ENCODE data around the gene OTUD3. TPM values are rescaled to one million over a fixed set of nuclear protein-coding genes. Genes with fewer than 3 reads are reported as not detected.

The OTUD3 gene
- total and polyA plus RNA-seq, 2 of the 4 experiments (the other 2 are of a cell fraction): 2.9 to 3.1 TPM

DNA sequence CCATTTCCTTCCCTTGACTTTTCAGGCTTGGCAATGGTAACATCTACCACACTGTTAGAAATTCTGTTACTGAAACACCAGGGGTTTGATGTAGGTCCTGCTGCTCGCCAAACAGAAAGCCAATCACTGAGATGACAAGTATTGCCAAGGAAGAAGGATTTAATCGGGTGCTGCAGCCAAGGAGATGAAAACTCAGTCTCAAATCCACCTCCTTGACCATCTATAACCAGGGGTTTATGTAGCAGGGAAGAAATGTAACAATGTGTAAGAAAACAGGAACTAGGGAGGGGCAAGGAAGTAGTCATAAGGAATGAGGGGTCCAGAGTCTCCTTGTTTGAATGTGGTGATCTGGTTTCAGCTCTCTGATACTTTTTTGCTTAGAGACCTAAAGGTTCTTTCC lies 71.9 kb downstream of the OTUD3 start:
- intact Hi-C loops (cut with micrococcal nuclease) (no loop called here), in situ Hi-C loops (cut with MboI; ENCODE audit: low sequenced_read_pairs) (no loop called here), dilution Hi-C loops (cut with HindIII; ENCODE audit: low sequenced_read_pairs, unreplicated experiment) (no loop called here)
- Histone ChIP-seq H2AK5ac (ENCODE audit: low read depth, low read length) (no peak overlapping the region), H2BK15ac (ENCODE audit: low read depth, low read length) (no peak overlapping the region), H2AK9ac (replicated peaks; ENCODE audit: low read depth, low read length, poor library complexity) (no peak overlapping the region), H4K5ac (ENCODE audit: low read depth, low read length) (no peak overlapping the region), H4K91ac (ENCODE audit: insufficient read depth, low read depth, low read length) (no peak overlapping the region), H3K79me1 (ENCODE audit: low read depth in 1 of 2, low read length in 2 of 2) (no peaks in the 10 kb centered on the region), H2BK5ac (ENCODE audit: low read depth, low read length, poor library complexity, severe bottlenecking) (no peak overlapping the region), H3K27me3 (ENCODE audit: control insufficient read depth, insufficient read depth, low read length) (peaks cover 18% of the 10 kb centered on the region), H3K9ac (ENCODE audit: low read depth, low read length) (no peak overlapping the region), H4K8ac (ENCODE audit: low read depth in 2 of 2, low read length in 2 of 2) (no peak overlapping the region), H2BK120ac (ENCODE audit: low read depth, low read length) (no peak overlapping the region), H4K20me1 (ENCODE audit: insufficient read depth, low read length) (no peaks in the 10 kb centered on the region), H3K4me2 (ENCODE audit: low read depth, low read length) (no peak overlapping the region), H3K18ac (ENCODE audit: low read depth, low read length) (no peak overlapping the region), H2BK20ac (ENCODE audit: low read depth, low read length) (no peak overlapping the region), H3K14ac (replicated peaks; ENCODE audit: low read depth, low read length) (no peak overlapping the region), H3K4ac (ENCODE audit: low read depth, low read length) (no peak overlapping the region), H3K23ac (ENCODE audit: low read depth, low read length) (no peak overlapping the region), H2AFZ (replicated peaks; ENCODE audit: low read length, poor library complexity) (no peak overlapping the region), H3K9me1 (ENCODE audit: insufficient read depth, low read length) (no peaks in the 10 kb centered on the region), H3K4me3 (ENCODE audit: insufficient read depth, low read depth, low read length) (no peak overlapping the region), H3K4me1 (ENCODE audit: control insufficient read depth, insufficient read depth, low read length) (no peaks in the 10 kb centered on the region), H3K36me3 (ENCODE audit: control insufficient read depth, insufficient read depth, low read length) (no peaks in the 10 kb centered on the region), H3K27ac (ENCODE audit: insufficient read depth, low read length) (no peak overlapping the region), H3K56ac (ENCODE audit: extremely low read depth, insufficient read depth, low read length) (no peak overlapping the region), H3K9me3 (ENCODE audit: control insufficient read depth, insufficient read depth, low read length) (peaks cover 7% of the 10 kb centered on the region; the same call in 1 of the 2 replicates)
- CTCF ChIA-PET: no interaction called here
- TF ChIP-seq, protein P1, sequence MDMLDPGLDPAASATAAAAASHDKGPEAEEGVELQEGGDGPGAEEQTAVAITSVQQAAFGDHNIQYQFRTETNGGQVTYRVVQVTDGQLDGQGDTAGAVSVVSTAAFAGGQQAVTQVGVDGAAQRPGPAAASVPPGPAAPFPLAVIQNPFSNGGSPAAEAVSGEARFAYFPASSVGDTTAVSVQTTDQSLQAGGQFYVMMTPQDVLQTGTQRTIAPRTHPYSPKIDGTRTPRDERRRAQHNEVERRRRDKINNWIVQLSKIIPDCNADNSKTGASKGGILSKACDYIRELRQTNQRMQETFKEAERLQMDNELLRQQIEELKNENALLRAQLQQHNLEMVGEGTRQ (IDR thresholded peaks at IDR 0.05; ENCODE audit: low read depth, low read length): no peak
- TF ChIP-seq BHLHE40 (IDR thresholded peaks at IDR 0.05; ENCODE audit: low read depth, low read length): no peak
- TF ChIP-seq, protein P2, sequence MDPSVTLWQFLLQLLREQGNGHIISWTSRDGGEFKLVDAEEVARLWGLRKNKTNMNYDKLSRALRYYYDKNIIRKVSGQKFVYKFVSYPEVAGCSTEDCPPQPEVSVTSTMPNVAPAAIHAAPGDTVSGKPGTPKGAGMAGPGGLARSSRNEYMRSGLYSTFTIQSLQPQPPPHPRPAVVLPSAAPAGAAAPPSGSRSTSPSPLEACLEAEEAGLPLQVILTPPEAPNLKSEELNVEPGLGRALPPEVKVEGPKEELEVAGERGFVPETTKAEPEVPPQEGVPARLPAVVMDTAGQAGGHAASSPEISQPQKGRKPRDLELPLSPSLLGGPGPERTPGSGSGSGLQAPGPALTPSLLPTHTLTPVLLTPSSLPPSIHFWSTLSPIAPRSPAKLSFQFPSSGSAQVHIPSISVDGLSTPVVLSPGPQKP (IDR thresholded peaks at IDR 0.05; ENCODE audit: borderline replicate concordance, low read depth, low read length): no peak
- TF ChIP-seq CEBPB (IDR thresholded peaks at IDR 0.05; ENCODE audit: low read depth, low read length): no peak
- TF ChIP-seq FOS (IDR thresholded peaks at IDR 0.05; ENCODE audit: low read depth, low read length): no peak
- TF ChIP-seq, protein P3, sequence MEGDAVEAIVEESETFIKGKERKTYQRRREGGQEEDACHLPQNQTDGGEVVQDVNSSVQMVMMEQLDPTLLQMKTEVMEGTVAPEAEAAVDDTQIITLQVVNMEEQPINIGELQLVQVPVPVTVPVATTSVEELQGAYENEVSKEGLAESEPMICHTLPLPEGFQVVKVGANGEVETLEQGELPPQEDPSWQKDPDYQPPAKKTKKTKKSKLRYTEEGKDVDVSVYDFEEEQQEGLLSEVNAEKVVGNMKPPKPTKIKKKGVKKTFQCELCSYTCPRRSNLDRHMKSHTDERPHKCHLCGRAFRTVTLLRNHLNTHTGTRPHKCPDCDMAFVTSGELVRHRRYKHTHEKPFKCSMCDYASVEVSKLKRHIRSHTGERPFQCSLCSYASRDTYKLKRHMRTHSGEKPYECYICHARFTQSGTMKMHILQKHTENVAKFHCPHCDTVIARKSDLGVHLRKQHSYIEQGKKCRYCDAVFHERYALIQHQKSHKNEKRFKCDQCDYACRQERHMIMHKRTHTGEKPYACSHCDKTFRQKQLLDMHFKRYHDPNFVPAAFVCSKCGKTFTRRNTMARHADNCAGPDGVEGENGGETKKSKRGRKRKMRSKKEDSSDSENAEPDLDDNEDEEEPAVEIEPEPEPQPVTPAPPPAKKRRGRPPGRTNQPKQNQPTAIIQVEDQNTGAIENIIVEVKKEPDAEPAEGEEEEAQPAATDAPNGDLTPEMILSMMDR (conservative IDR thresholded peaks at IDR 0.05; ENCODE audit: low read depth, low read length): no peak
- no peak for TF ChIP-seq MXI1 (IDR thresholded peaks at IDR 0.05; ENCODE audit: borderline replicate concordance, low read depth, low read length)
- no peak for TF ChIP-seq SMC3 (IDR thresholded peaks at IDR 0.05; ENCODE audit: low read depth, low read length)
- no peak for TF ChIP-seq POLR2A (IDR thresholded peaks at IDR 0.05; ENCODE audit: low read depth, low read length)
- TF ChIP-seq MAZ (IDR thresholded peaks at IDR 0.05; ENCODE audit: borderline replicate concordance, low read depth, low read length): no peak
- TF ChIP-seq RAD21 (IDR thresholded peaks at IDR 0.05; ENCODE audit: low read length): no peak
- TF ChIP-seq CHD1 (IDR thresholded peaks at IDR 0.05; ENCODE audit: low read depth, low read length): no peak
- TF ChIP-seq RCOR1 (IDR thresholded peaks at IDR 0.05; ENCODE audit: insufficient replicate concordance, low read length): no peak
- no peak for TF ChIP-seq MAFK (IDR thresholded peaks at IDR 0.05; ENCODE audit: low read depth, low read length)
- TF ChIP-seq RFX5 (IDR thresholded peaks at IDR 0.05; ENCODE audit: low read depth, low read length): no peak
- POLR2A ChIA-PET (ENCODE audit: unreplicated experiment): no interaction called here
- BruUV-seq (replicated peaks): no TSS peak
- ATAC-seq (ENCODE audit: low read depth): no peak
- DNase-seq: no peak
- no CpG with 5 or more reads among the region's 2 CpGs for WGBS, 2 experiments (ENCODE audit: extremely low coverage in 2 of 2, insufficient read length in 1 of 2)

Data from IMR-90 (cell line).